K562 (cell line): ENCODE results near the gene PDK1. TPM values are rescaled to one million over a fixed set of nuclear protein-coding genes. Genes with fewer than 3 reads are reported as not detected.

Source experiments
- ATAC-seq: fragments of 200-7000 bp; cut with Tn5 transposase; 3 replicates; pipeline ENCODE4 v1.9.1; 2020; ENCODE audit warnings: moderate library complexity
- BruUV-seq: library from RNA; stranded (reverse); fragments of 400-500 nt; replicated peaks from 2 replicates; lab custom pipeline; 2021; lab: Mats Ljungman, UMichigan
- CTCF ChIA-PET: fragments of 300-600 bp; formaldehyde crosslinking; extraction: SDS; loops from one replicate; lab custom pipeline; 2021; ENCODE audit warnings: low intra/inter-chr PET ratio; lab: Yijun Ruan, JAX
- POLR2A ChIA-PET: fragments of 300-600, 350-650 bp; sonication (Branson Sonifier 250); formaldehyde crosslinking; extraction: SDS; loops from one replicate; lab custom pipeline; 2021; ENCODE audit warnings: antibody characterized with exemption, inconsistent platforms; lab: Yijun Ruan, JAX
- DNase-seq, 4 experiments: peaks; one replicate each; pipeline versions ENCODE4 v3.0.0 to v3.0.0-alpha.2; 2011 to 2018; ENCODE audit warnings: low spot score in 3 of 4, mixed read lengths in 3 of 4; ENCODE audit errors: extremely low read depth in 1 of 4
- FAIRE-seq: peaks from 2 replicates; lab custom pipeline; 2011; peaks lifted over from hg19 to GRCh38; lab: Jason Lieb, UNC
- H2AFZ ChIP-seq: 2 replicates; pipeline ENCODE4 v1.6.0; 2011; ENCODE audit warnings: low read depth, low read length, control low read depth, inconsistent platforms
- H3K27ac ChIP-seq: fragments of 200-600 bp; 3 replicates; pipeline ENCODE4 v1.8.0; 2011; ENCODE audit warnings: low read depth, mild to moderate bottlenecking, control low read depth, inconsistent platforms, low read length, moderate library complexity, mixed read lengths; ENCODE audit errors: extremely low read depth
- H3K27me3 ChIP-seq, 2 experiments: fragments of 300-600 bp in 1 of 2; 2 replicates in 1 of 2; 3 replicates in 1 of 2; pipeline versions ENCODE4 v1.6.0 to v1.8.0; 2011; ENCODE audit warnings: inconsistent platforms in 2 of 2, low read length in 2 of 2, mild to moderate bottlenecking in 1 of 2, mixed read lengths in 1 of 2, moderate library complexity in 1 of 2; ENCODE audit not compliant: control insufficient read depth in 2 of 2, insufficient read depth in 2 of 2
- H3K36me3 ChIP-seq: fragments of 300-600 bp; 3 replicates; pipeline ENCODE4 v1.8.0; 2011; ENCODE audit warnings: mild to moderate bottlenecking, low read length, inconsistent platforms; ENCODE audit not compliant: control insufficient read depth, insufficient read depth
- H3K4me1 ChIP-seq, 2 experiments: fragments of 200-600 bp in 1 of 2; replicated peaks in 1 of 2; 2 replicates in 1 of 2; 3 replicates in 1 of 2; pipeline versions ENCODE4 v1.5.1 to v1.8.0; 2011; ENCODE audit warnings: inconsistent platforms in 2 of 2, low read length in 2 of 2, mild to moderate bottlenecking in 1 of 2, mixed read lengths in 1 of 2, moderate library complexity in 1 of 2; ENCODE audit not compliant: control insufficient read depth in 2 of 2, insufficient read depth in 2 of 2
- H3K4me2 ChIP-seq: 2 replicates; pipeline ENCODE4 v1.6.1; 2011; ENCODE audit warnings: low read length, control low read depth, inconsistent platforms, mixed read lengths; ENCODE audit not compliant: insufficient read depth
- H3K4me3 ChIP-seq: fragments of 200-600 bp; sonication (generic), shearing (Covaris generic); 2 replicates; pipeline ENCODE4 v1.5.1; 2016; ENCODE audit warnings: control low read depth, inconsistent platforms
- H3K79me2 ChIP-seq: fragments of 200-600 bp; 3 replicates; pipeline ENCODE4 v1.8.0; 2011; ENCODE audit warnings: low read length, inconsistent platforms; ENCODE audit not compliant: control insufficient read depth, insufficient read depth
- H3K9ac ChIP-seq, 2 experiments: 2 replicates each; pipeline versions ENCODE4 v1.6.0 to v1.6.1; 2011; ENCODE audit warnings: low read depth in 2 of 2, low read length in 2 of 2, control low read depth in 1 of 2, inconsistent platforms in 1 of 2, mild to moderate bottlenecking in 1 of 2, mixed read lengths in 1 of 2; ENCODE audit not compliant: insufficient read depth in 1 of 2
- H3K9me1 ChIP-seq: one replicate; pipeline ENCODE4 v1.6.0; 2011; ENCODE audit warnings: inconsistent platforms, mild to moderate bottlenecking, low read length, moderate library complexity; ENCODE audit not compliant: control insufficient read depth, insufficient read depth
- H3K9me3 ChIP-seq: replicated peaks from 2 replicates; pipeline ENCODE4 v1.5.1; 2011; ENCODE audit warnings: low read depth, low read length, inconsistent platforms; ENCODE audit not compliant: control insufficient read depth, insufficient read depth
- H4K20me1 ChIP-seq: replicated peaks from 2 replicates; pipeline ENCODE4 v1.6.1; 2011; ENCODE audit warnings: low read length, inconsistent platforms, mixed read lengths; ENCODE audit not compliant: control insufficient read depth, insufficient read depth
- CHAMP1 ChIP-seq: fragments of 450-650 bp; IDR thresholded peaks from 2 replicates; pipeline ENCODE4 v1.6.1; 2016; ENCODE audit warnings: mild to moderate bottlenecking
- FOXJ3 ChIP-seq: sonication (generic); formaldehyde crosslinking; IDR thresholded peaks from 2 replicates; pipeline ENCODE4 v1.4.0; 2020; ENCODE audit warnings: mild to moderate bottlenecking, missing genetic modification reagents
- HMG20B ChIP-seq: fragments of 250-450 bp; sonication (Bioruptor Pico); IDR thresholded peaks from 2 replicates; pipeline ENCODE4 v1.5.0; 2021; ENCODE audit warnings: mild to moderate bottlenecking
- JUND ChIP-seq, 2 experiments: IDR thresholded peaks; 2 replicates in 1 of 2; 3 replicates in 1 of 2; pipeline ENCODE4 v1.6.1; 2011; ENCODE audit warnings: borderline replicate concordance in 2 of 2, low read depth in 2 of 2, low read length in 2 of 2, improper control_type of control experiment in 1 of 2, missing biosample characterization in 1 of 2, missing genetic modification characterization in 1 of 2, missing genetic modification reagents in 1 of 2
- KAT2B ChIP-seq: IDR thresholded peaks from one replicate; pipeline ENCODE4 v1.6.1; 2012; ENCODE audit warnings: low read depth, mild to moderate bottlenecking, control low read depth, inconsistent platforms, low read length, moderate library complexity
- NFXL1 ChIP-seq: fragments of 450-650 bp; formaldehyde crosslinking; IDR thresholded peaks from 2 replicates; pipeline ENCODE4 v1.4.0; 2021; ENCODE audit warnings: mild to moderate bottlenecking
- NR0B1 ChIP-seq: fragments of 450-650 bp; IDR thresholded peaks from one replicate; pipeline ENCODE4 v1.6.1; 2018; ENCODE audit warnings: mild to moderate bottlenecking, moderate library complexity; ENCODE audit not compliant: partially characterized antibody
- SREBF1 ChIP-seq: fragments of 150-350 bp; IDR thresholded peaks from 2 replicates; pipeline ENCODE4 v1.6.1; 2014; ENCODE audit warnings: antibody characterized with exemption, low read depth, low read length, borderline replicate concordance
- TEAD1 ChIP-seq, 2 experiments: fragments of 450-650 bp in 1 of 2; sonication (generic) in 1 of 2; formaldehyde crosslinking; IDR thresholded peaks; 2 replicates each; pipeline versions ENCODE4 v1.4.0 to v1.8.0; 2020 to 2022; ENCODE audit warnings: mild to moderate bottlenecking in 2 of 2, missing genetic modification reagents in 1 of 2
- ZBED1 ChIP-seq: IDR thresholded peaks from 2 replicates; pipeline ENCODE4 v1.6.1; 2014
- WGBS: fragments of 100-300 bp; shearing (Covaris generic); methylation state at CpG from one replicate; pipeline ENCODE4 v1.1.6; 2016; ENCODE audit warnings: low coverage, mixed read lengths; ENCODE audit not compliant: insufficient coverage; ENCODE audit errors: missing lambda C conversion rate; 5-methylcytosine and 5-hydroxymethylcytosine counted together
- in situ Hi-C: fragments of 300-500 bp; cut with MboI; formaldehyde crosslinking; loops from 4 replicates; pipeline ENCODE4 v1.15.0; 2018; ENCODE audit warnings: inconsistent platforms, mixed read lengths
- intact Hi-C: fragments of 100-400 bp; cut with micrococcal nuclease; formaldehyde crosslinking; loops from 2 replicates; pipeline ENCODE4 v1.14.2; 2022
- polyA plus RNA-seq, 8 experiments: library from polyadenylated mRNA; depleted of rRNA in 4 of 8; stranded (reverse) in 5 of 8; unstranded in 3 of 8; fragments of >200 nt; fragmentation: Nextera tagmentation in 2 of 8; fragmentation: Illumina TruSeq in 1 of 8; extraction: Ambion mirVana in 2 of 8; extraction: Trizol in 1 of 8; gene quantifications; 2 replicates each; pipeline versions ENCODE4 v1.2.1 to v1.2.3, GENCODE V29; 2011 to 2014; ENCODE audit warnings: inconsistent platforms in 1 of 8, missing spikeins in 1 of 8
- total RNA-seq, 7 experiments: library from RNA; depleted of rRNA in 6 of 7; stranded (reverse); fragments of >200 nt in 6 of 7; fragmentation: Illumina TruSeq in 2 of 7; extraction: Trizol in 2 of 7; gene quantifications; 2 replicates each; pipeline versions ENCODE4 v1.2.1 to v1.2.3, GENCODE V29; 2011 to 2021; ENCODE audit warnings: low replicate concordance in 1 of 7

Gene PDK1
- total and polyA plus RNA-seq, 9 of the 15 experiments (the other 6 are each of a cell fraction or from before 2014, with no cell fraction given): 3.5 to 176 (median 13.9) TPM

GRCh38 chr2:172617115-172617514 is 61.2 kb downstream of the PDK1 start (continued):
- TF ChIP-seq TEAD1 (CRISPR knock-in tag; IDR thresholded peaks at IDR 0.05) (no peak), KAT2B (no peak), NFXL1 (CRISPR knock-in tag) (no peak), SREBF1 (no peak), FOXJ3 (CRISPR knock-in tag) (no peak), CHAMP1 (no peak), HMG20B (CRISPR knock-in tag) (no peak), ZBED1 (no peak)

GRCh38 chr2:172623249-172623965 is 67.5 kb downstream of the PDK1 start:
- ChIA-PET CTCF (no interaction called here), POLR2A (interaction anchor here (1.3 kb wide), 1 partner anchor 11 kb away, joined by 3 read pairs; no protein-coding TSS in a partner anchor)
- Histone ChIP-seq H2AFZ (no peak overlapping the region), H3K4me3 (no peak overlapping the region), H3K27me3 (no peaks in the 10 kb centered on the region), H3K36me3 (no peaks in the 10 kb centered on the region), H3K79me2 (no peaks in the 10 kb centered on the region), H3K4me2 (no peak overlapping the region), H3K9me3 (0 out of 2 replicates have a peak, but pooled peaks cover 1% of the 10 kb centered on the region), H3K9me1 (no peaks in the 10 kb centered on the region), H3K27ac (no peak overlapping the region), H3K9ac (no peak overlapping the region), H3K4me1 (no peaks in the 10 kb centered on the region; a peak in 1 of 5 replicates), H4K20me1 (no peaks in the 10 kb centered on the region)
- in situ Hi-C loops (no loop called here), intact Hi-C loops (no loop called here)
- 12% methylated on average over 1 of the region's 1 CpG for WGBS
- ATAC-seq (no peak), DNase-seq (no peak), FAIRE-seq (no peak)
- BruUV-seq: no TSS peak
- TF ChIP-seq NR0B1 (no peak), JUND (IDR thresholded peaks at IDR 0.05; ENCODE audit: borderline replicate concordance, low read depth, low read length) (no peak), JUND (tag; IDR thresholded peaks at IDR 0.05; ENCODE audit: borderline replicate concordance, low read depth, low read length) (peak; percentile 50; the same call in 1 of the 3 replicates)
